Mammary epithelial cell (primary cell): ENCODE results near the gene SYT7.

Experiments used
- EZH2 ChIP-seq: IDR thresholded peaks from 2 replicates; pipeline ENCODE4 v1.6.1; 2012; ENCODE audit warnings: low read length, inconsistent platforms, borderline replicate concordance
- TF ChIP-seq, protein P1 (sequence below), 2 donors: IDR thresholded peaks in 1 of 2; conservative IDR thresholded peaks in 1 of 2; 2 replicates each; pipeline ENCODE4 v1.5.1; 2011 to 2012; ENCODE audit warnings: inconsistent platforms in 2 of 2, low read length in 2 of 2, mild to moderate bottlenecking in 2 of 2, control low read depth in 1 of 2, low read depth in 1 of 2; ENCODE audit not compliant: insufficient read depth in 1 of 2; ENCODE audit errors: extremely low read depth in 1 of 2

DNA sequence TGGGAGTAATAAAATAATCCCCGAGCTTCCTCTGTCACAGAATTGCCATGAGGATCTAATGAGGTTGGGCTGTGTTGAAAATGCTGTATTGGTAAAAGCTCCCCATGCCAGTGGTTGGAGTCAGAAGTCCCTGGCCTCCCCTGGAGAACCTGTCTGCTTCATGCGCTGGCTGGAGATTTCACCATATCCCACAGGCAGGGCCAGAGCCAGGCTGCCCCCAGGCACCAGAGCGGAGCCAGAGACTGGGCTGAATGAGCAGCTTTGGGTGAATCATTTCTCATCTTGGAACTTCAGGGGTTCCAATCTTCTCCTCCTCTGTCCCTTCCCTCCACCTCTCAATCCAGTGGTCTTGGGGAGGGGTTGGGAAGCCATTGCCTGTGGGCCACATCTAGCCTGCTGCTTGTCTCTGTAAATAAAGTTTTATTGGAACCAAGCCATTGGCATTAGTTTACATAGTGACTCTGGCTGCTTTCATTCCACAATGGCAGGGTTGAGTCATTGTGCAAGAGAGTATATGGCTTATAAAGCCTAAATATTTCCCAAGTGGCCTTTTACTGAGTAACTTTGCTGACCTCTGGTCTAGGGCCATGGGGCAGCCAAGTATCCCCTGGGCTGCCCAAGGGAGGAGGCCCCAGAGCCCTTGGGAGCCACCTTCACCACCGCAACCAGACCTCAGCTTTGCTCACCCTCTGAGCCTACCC lies 37.1 kb downstream of the SYT7 start:
- TF ChIP-seq, protein P1, sequence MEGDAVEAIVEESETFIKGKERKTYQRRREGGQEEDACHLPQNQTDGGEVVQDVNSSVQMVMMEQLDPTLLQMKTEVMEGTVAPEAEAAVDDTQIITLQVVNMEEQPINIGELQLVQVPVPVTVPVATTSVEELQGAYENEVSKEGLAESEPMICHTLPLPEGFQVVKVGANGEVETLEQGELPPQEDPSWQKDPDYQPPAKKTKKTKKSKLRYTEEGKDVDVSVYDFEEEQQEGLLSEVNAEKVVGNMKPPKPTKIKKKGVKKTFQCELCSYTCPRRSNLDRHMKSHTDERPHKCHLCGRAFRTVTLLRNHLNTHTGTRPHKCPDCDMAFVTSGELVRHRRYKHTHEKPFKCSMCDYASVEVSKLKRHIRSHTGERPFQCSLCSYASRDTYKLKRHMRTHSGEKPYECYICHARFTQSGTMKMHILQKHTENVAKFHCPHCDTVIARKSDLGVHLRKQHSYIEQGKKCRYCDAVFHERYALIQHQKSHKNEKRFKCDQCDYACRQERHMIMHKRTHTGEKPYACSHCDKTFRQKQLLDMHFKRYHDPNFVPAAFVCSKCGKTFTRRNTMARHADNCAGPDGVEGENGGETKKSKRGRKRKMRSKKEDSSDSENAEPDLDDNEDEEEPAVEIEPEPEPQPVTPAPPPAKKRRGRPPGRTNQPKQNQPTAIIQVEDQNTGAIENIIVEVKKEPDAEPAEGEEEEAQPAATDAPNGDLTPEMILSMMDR (conservative IDR thresholded peaks at IDR 0.05 in 1 of 2, IDR thresholded peaks at IDR 0.05 in 1 of 2; ENCODE audit: extremely low read depth in 1 of 2, insufficient read depth in 1 of 2, low read depth in 1 of 2, low read length in 2 of 2) = no peak
- no peak for TF ChIP-seq EZH2
